ENCODE results near the gene ATP2C2.
"Not testable (repeated sequence)": the region's sequence is repeated elsewhere in the genome, so short reads cannot be mapped to it uniquely, and the experiment has no call there.

Gene ATP2C2

DNA sequence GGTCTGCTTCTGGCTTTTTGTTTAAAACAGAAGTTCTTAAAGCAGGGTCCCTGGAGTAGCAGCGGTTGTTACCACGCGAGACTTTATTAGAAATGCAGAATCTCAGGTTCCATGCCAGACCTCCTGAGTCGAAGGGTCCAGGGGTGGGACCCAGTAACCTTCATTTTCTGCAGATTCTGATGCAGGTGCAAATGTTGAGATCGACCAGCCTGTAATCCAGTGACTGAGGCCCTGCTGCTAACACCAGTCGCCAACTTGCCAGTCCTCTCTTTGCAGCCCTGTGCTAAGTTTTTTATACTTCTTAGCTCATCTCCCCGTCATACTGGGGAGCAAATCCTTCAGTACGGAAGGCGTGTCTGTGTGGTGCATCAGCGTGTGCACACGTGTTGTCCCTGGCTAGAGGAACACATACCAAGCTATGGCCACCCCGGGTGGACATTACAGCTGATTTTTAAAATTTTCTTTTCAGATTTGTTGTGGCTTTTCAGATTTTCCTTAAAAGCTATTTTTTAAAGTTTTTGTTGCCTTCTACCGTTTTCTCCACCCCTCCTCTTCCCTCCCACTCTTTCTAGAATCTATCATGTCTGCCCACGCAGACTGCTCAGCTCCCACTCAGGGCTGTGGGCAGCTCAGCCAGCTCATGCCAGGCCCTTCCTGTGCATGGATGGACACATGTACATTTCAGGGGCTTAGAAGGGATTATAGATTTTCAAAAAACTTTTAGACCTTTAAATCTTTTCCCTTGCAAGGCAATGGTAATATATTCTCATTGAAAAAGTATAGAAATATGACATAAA, 78.5 kb downstream of the ATP2C2 start:
- Histone ChIP-seq H3K27me3 (ENCODE audit: control insufficient read depth in 5 of 5, insufficient read depth in 4 of 5, low read length in 5 of 5) (peaks cover 6 to 24% (median 18%) of the 10 kb centered on the region in 5 donors), H3K9ac (ENCODE audit: low read length in 5 of 5) (no peak overlapping the region), H3K36me3 (ENCODE audit: control insufficient read depth in 5 of 5, insufficient read depth in 5 of 5, low read length in 5 of 5) (no peaks in the 10 kb centered on the region), H3K27ac (ENCODE audit: low read depth, low read length) (no peak overlapping the region), H3K4me3 (ENCODE audit: low read depth in 1 of 5, low read length in 5 of 5) (no peak overlapping the region), H3K9me3 (ENCODE audit: control insufficient read depth in 5 of 5, low read length in 5 of 5) (no peaks in the 10 kb centered on the region), H3K4me1 (ENCODE audit: control insufficient read depth in 5 of 5, insufficient read depth in 5 of 5, low read length in 5 of 5) (peaks cover 0 to 5% (median 0%) of the 10 kb centered on the region in 5 donors)

DNA sequence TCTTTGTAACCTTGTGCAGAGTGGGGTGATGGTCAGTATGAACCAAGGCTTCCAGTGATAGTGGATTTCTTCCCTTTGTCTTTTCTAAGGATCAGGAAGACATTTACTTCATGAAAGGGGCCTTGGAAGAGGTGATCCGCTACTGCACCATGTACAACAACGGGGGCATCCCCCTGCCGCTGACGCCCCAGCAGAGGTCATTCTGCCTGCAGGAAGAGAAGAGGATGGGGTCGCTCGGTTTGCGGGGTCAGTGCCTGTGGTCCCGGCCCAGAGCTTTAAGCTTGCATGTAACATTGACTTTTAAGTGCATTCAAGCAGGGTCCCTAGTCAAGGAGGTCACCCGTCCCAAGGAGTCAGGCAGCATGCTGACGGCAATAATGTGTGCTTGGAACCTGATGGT, 80.1 kb downstream of the ATP2C2 start:
- Histone ChIP-seq H3K9ac (ENCODE audit: low read length in 5 of 5) (no peak overlapping the region), H3K4me1 (ENCODE audit: control insufficient read depth in 5 of 5, insufficient read depth in 5 of 5, low read length in 5 of 5) (no peaks in the 10 kb centered on the region), H3K27ac (ENCODE audit: low read depth, low read length) (no peak overlapping the region), H3K27me3 (ENCODE audit: control insufficient read depth in 5 of 5, insufficient read depth in 4 of 5, low read length in 5 of 5) (peaks cover 3 to 21% (median 13%) of the 10 kb centered on the region in 5 donors), H3K4me3 (ENCODE audit: low read depth in 1 of 5, low read length in 5 of 5) (no peak overlapping the region), H3K9me3 (ENCODE audit: control insufficient read depth in 5 of 5, low read length in 5 of 5) (no peaks in the 10 kb centered on the region), H3K36me3 (ENCODE audit: control insufficient read depth in 5 of 5, insufficient read depth in 5 of 5, low read length in 5 of 5) (no peaks in the 10 kb centered on the region)

DNA sequence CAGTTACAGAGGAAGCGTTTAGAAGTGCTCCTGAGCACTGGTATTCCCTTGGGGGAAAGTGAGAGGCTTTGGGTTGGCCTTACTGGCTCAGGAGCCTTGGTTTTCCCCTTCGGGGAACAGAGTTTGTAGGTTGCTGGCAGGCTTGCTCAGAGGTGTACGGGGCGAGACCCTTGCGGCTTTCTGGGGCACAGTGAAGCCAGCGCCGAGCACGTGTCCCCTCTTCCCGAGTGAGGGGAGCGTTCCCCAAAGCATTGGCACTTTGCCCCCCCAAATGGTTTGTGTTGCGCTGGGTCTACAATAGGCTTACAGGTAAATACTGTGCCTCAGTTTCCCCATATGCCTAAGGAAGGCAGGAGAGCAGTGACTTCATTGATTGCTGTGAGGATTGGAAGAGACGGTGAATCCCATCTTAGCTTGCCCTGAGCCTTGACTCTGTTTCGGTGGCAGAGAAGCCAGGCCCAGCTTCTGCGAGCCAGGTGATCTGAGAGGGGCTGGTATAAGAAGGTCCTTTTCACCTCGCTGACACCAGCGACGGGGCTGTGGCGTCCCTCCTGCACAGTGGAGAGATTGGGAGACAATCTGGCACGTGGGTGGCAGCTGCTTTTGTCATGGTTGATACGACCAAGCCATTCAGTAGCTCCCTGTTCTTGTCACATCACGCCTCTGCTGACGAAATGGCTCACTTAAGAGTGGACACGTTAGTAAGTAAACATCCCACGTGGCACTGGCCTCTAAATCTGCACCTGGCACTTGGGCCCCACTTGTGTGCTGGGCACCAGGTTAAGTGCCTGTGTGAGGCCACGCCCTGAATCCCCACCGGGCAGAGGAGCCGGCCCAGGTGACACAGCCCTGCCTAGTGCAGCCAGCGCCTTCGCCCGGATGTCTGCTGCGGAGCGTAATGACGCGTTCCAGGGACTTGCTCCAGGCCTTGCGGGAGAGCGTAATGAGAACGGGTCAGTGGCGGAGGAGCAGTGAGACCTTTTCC, 81.1 kb downstream of the ATP2C2 start:
- Histone ChIP-seq H3K27me3 (ENCODE audit: control insufficient read depth in 5 of 5, insufficient read depth in 4 of 5, low read length in 5 of 5) (peaks cover 0 to 18% (median 10%) of the 10 kb centered on the region in 5 donors), H3K9me3 (ENCODE audit: control insufficient read depth in 5 of 5, low read length in 5 of 5) (no peaks in the 10 kb centered on the region), H3K4me1 (ENCODE audit: control insufficient read depth in 5 of 5, insufficient read depth in 5 of 5, low read length in 5 of 5) (no peaks in the 10 kb centered on the region), H3K27ac (ENCODE audit: low read depth, low read length) (no peak overlapping the region), H3K9ac (ENCODE audit: low read length in 5 of 5) (no peak overlapping the region), H3K4me3 (ENCODE audit: low read depth in 1 of 5, low read length in 5 of 5) (no peak overlapping the region), H3K36me3 (ENCODE audit: control insufficient read depth in 5 of 5, insufficient read depth in 5 of 5, low read length in 5 of 5) (no peaks in the 10 kb centered on the region)

DNA sequence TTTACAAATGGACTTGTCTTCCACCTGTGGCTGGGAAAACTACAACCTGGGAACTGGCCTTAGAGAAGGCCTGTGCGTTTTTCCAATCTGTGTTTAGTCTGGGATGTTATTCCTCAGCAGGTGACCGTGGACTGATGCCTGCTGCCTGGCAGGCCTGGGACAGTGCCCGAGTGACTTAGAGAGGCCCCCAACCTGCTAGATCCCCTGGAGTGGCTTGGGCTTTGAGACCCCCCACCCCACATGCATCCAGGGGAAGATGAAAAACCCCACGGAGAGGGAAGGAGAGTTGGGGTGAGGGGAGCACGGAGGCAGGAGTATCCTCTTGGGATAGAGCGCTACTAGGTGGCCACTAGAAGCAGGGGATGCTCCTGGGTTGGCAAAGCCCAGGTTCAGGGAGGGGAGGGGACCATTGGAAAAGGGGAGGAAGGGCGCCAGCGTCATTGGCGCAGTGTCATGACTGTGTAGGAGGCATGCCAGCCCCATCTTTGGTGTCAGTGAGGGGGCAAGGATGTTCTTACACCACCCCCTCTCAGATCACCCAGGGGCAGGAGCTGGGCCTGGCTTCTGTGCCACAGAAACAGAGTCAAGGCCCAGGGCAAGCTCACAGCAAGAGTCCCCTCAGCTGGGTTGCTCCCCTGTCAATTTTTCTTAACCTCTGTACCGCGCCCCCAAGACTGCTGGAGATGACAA, 82.0 kb downstream of the ATP2C2 start:
- Histone ChIP-seq H3K27me3 (ENCODE audit: control insufficient read depth in 5 of 5, insufficient read depth in 4 of 5, low read length in 5 of 5) (peaks cover 0 to 18% (median 10%) of the 10 kb centered on the region in 5 donors), H3K4me3 (ENCODE audit: low read depth in 1 of 5, low read length in 5 of 5) (no peak overlapping the region), H3K27ac (ENCODE audit: low read depth, low read length) (no peak overlapping the region), H3K36me3 (ENCODE audit: control insufficient read depth in 5 of 5, insufficient read depth in 5 of 5, low read length in 5 of 5) (no peaks in the 10 kb centered on the region), H3K9me3 (ENCODE audit: control insufficient read depth in 5 of 5, low read length in 5 of 5) (no peaks in the 10 kb centered on the region), H3K4me1 (ENCODE audit: control insufficient read depth in 5 of 5, insufficient read depth in 5 of 5, low read length in 5 of 5) (no peaks in the 10 kb centered on the region), H3K9ac (ENCODE audit: low read length in 5 of 5) (no peak overlapping the region)

DNA sequence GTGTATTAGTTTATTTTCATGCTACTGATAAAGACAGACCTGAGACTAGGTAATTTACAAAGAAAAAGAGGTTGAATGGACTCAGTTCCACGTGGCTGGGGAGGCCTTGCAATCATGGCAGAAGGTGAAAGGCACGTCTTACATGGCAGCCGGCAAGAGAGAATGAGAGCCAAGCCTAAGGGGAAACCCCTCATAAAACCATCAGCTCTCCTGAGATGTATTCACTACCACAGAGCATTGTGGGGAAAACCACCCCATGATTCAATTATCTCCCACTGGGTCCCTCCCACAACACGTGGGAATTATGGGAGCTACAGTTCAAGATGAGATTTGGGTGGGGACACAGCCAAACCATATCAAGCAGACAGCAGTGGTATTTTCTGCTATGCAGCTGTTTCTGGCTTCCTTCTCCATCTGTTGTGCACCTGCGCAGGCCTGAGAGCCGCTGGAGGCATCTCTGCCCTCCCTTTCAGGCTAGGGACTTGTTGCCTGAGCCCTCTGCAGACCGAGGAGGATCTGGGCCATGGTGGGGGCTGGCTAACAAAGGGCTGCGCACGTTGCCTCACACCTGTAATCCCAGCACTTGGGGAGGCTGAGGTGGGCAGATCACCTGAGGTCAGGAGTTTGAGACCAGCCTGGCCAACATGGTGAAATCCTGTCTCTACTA, 82.8 kb downstream of the ATP2C2 start:
- H3K4me1 ChIP-seq (ENCODE audit: control insufficient read depth in 5 of 5, insufficient read depth in 5 of 5, low read length in 5 of 5); H3K4me3 ChIP-seq (ENCODE audit: low read depth in 1 of 5, low read length in 5 of 5); H3K9ac ChIP-seq (ENCODE audit: low read length in 5 of 5); H3K9me3 ChIP-seq (ENCODE audit: control insufficient read depth in 5 of 5, low read length in 5 of 5); H3K27ac ChIP-seq (ENCODE audit: low read depth, low read length); H3K36me3 ChIP-seq (ENCODE audit: control insufficient read depth in 5 of 5, insufficient read depth in 5 of 5, low read length in 5 of 5): not testable (repeated sequence)
- peaks cover 0 to 18% (median 9%) of the 10 kb centered on the region in 5 donors for H3K27me3 ChIP-seq (ENCODE audit: control insufficient read depth in 5 of 5, insufficient read depth in 4 of 5, low read length in 5 of 5)

DNA sequence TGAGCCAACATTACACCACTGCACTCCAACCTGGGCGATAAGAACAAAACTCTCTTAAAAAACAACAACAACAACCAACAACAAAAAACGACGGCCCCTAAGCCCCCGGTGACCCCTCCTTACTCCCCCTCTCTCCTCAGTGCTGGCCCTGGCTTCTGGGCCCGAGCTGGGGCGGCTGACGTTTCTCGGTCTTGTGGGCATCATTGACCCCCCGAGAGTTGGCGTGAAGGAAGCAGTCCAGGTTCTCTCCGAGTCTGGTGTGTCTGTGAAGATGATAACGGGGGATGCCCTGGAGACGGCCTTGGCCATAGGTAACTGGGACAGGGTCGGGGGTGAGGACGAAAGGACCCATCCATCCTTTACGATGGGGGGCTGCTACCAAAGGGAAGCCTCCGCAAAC, 83.4 kb downstream of the ATP2C2 start:
- H3K9ac ChIP-seq (ENCODE audit: low read length in 5 of 5): no peak overlapping the region
- H3K4me3 ChIP-seq (ENCODE audit: low read depth in 1 of 5, low read length in 5 of 5): no peak overlapping the region
- no peaks in the 10 kb centered on the region for H3K9me3 ChIP-seq (ENCODE audit: control insufficient read depth in 5 of 5, low read length in 5 of 5)

DNA sequence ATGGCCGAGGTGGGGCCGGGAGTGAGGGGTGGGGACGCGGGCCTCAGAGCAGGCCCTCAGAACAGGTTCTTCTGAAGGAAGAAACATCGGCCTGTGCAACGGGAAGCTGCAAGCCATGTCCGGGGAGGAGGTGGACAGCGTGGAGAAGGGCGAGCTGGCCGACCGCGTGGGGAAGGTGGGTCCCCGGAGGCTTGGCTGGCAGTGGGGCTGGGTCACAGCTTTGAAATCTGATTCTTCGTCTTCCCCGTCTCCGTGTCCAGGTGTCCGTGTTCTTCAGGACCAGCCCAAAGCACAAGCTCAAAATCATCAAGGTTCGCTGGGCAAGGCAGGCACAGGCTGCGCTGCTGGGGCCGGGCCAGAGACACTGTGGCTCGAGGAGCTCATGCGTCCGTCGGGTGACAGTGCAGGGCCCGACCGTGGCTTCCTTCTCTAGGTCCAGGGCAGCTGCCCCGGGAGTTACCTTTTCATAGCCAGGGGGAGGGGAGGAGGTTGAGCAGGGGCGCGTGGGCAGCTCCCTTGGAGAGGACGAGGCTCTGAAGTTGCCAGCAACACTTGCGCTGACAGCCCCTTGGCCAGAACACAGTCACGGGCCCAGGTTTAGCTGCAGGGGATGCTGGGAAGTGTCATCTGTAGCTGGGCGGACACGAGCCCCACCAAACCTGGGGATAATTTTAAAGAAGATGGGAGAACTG, 84.9 kb downstream of the ATP2C2 start:
- no peak overlapping the region for H3K9ac ChIP-seq (ENCODE audit: low read length in 5 of 5)
- H3K27me3 ChIP-seq (ENCODE audit: control insufficient read depth in 5 of 5, insufficient read depth in 4 of 5, low read length in 5 of 5): peaks cover 0 to 16% (median 9%) of the 10 kb centered on the region in 5 donors
- no peak overlapping the region for H3K4me3 ChIP-seq (ENCODE audit: low read depth in 1 of 5, low read length in 5 of 5)

More for the DNA sequence above, 83.4 kb downstream of the ATP2C2 start:
- Histone ChIP-seq H3K27ac (ENCODE audit: low read depth, low read length) (no peak overlapping the region), H3K27me3 (ENCODE audit: control insufficient read depth in 5 of 5, insufficient read depth in 4 of 5, low read length in 5 of 5) (peaks cover 0 to 18% (median 9%) of the 10 kb centered on the region in 5 donors), H3K36me3 (ENCODE audit: control insufficient read depth in 5 of 5, insufficient read depth in 5 of 5, low read length in 5 of 5) (no peaks in the 10 kb centered on the region), H3K4me1 (ENCODE audit: control insufficient read depth in 5 of 5, insufficient read depth in 5 of 5, low read length in 5 of 5) (no peaks in the 10 kb centered on the region)

DNA sequence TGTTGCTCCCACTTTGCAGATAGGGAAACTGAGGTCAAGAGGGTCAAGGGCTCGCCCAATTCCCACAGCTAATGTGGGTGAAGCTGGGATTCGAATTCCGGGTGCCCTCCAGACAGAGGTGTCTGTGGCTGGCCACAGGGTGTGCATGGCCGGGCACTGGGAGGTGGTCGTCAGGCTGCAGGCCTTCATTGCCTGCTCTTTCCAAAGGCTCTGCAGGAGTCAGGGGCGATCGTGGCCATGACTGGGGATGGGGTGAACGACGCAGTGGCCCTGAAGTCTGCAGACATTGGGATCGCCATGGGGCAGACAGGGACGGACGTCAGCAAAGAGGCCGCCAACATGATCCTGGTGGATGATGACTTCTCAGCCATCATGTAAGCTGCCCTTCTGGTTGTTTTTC, 86.3 kb downstream of the ATP2C2 start:
- no peaks in the 10 kb centered on the region for H3K36me3 ChIP-seq (ENCODE audit: control insufficient read depth in 5 of 5, insufficient read depth in 5 of 5, low read length in 5 of 5)
- H3K9me3 ChIP-seq (ENCODE audit: control insufficient read depth in 5 of 5, low read length in 5 of 5): no peaks in the 10 kb centered on the region
- H3K9ac ChIP-seq (ENCODE audit: low read length in 5 of 5): no peak overlapping the region
- no peak overlapping the region for H3K4me3 ChIP-seq (ENCODE audit: low read depth in 1 of 5, low read length in 5 of 5)
- peaks cover 0 to 12% (median 9%) of the 10 kb centered on the region in 5 donors for H3K27me3 ChIP-seq (ENCODE audit: control insufficient read depth in 5 of 5, insufficient read depth in 4 of 5, low read length in 5 of 5)
- H3K4me1 ChIP-seq (ENCODE audit: control insufficient read depth in 5 of 5, insufficient read depth in 5 of 5, low read length in 5 of 5): no peaks in the 10 kb centered on the region
- H3K27ac ChIP-seq (ENCODE audit: low read depth, low read length): no peak overlapping the region

More for the DNA sequence above, 84.9 kb downstream of the ATP2C2 start:
- no peaks in the 10 kb centered on the region for H3K36me3 ChIP-seq (ENCODE audit: control insufficient read depth in 5 of 5, insufficient read depth in 5 of 5, low read length in 5 of 5)
- no peaks in the 10 kb centered on the region for H3K9me3 ChIP-seq (ENCODE audit: control insufficient read depth in 5 of 5, low read length in 5 of 5)
- no peaks in the 10 kb centered on the region for H3K4me1 ChIP-seq (ENCODE audit: control insufficient read depth in 5 of 5, insufficient read depth in 5 of 5, low read length in 5 of 5)
- no peak overlapping the region for H3K27ac ChIP-seq (ENCODE audit: low read depth, low read length)

DNA sequence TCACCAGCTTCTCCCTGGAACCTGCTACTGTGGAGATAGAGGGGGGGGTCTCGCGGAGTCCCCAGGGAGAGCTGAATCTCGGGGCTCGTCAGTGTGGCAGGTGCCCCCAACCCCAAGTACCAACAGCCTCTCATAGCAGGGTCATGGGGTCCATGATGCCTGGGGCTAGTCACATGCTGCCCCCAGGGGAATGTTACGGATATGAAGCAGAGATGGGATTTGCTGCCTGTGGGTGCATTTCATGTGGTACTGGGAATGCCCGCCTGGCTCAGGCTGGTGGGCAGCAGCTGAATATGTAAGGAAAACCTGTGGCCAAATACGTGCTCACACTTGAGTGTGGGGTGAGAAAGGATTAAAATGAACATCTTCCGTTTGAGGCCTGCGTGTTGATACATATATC, 86.7 kb downstream of the ATP2C2 start:
- Histone ChIP-seq H3K9me3 (ENCODE audit: control insufficient read depth in 5 of 5, low read length in 5 of 5) (no peaks in the 10 kb centered on the region), H3K9ac (ENCODE audit: low read length in 5 of 5) (no peak overlapping the region), H3K4me3 (ENCODE audit: low read depth in 1 of 5, low read length in 5 of 5) (no peak overlapping the region), H3K27ac (ENCODE audit: low read depth, low read length) (no peak overlapping the region), H3K4me1 (ENCODE audit: control insufficient read depth in 5 of 5, insufficient read depth in 5 of 5, low read length in 5 of 5) (no peaks in the 10 kb centered on the region), H3K27me3 (ENCODE audit: control insufficient read depth in 5 of 5, insufficient read depth in 4 of 5, low read length in 5 of 5) (peaks cover 0 to 9% (median 7%) of the 10 kb centered on the region in 5 donors), H3K36me3 (ENCODE audit: control insufficient read depth in 5 of 5, insufficient read depth in 5 of 5, low read length in 5 of 5) (no peaks in the 10 kb centered on the region)
